Esophagus squamous epithelium (tissue), 5 donors: ENCODE results near the gene CYP3A5. TPM values are rescaled to one million over a fixed set of nuclear protein-coding genes. Genes with fewer than 3 reads are reported as not detected.

ENCODE experiments used
- DNase-seq: peaks from one replicate; lab custom pipeline; 2025; lab: John Stamatoyannopoulos, UW
- H3K27ac ChIP-seq, 4 donors: fragments of 200-600 bp; sonication (generic); one replicate each; pipeline ENCODE4 v1.5.1; 2016 to 2019; ENCODE audit warnings: mild to moderate bottlenecking in 1 of 4
- H3K27me3 ChIP-seq, 4 donors: fragments of 200-600 bp; sonication (generic); 1 replicate in 3 of 4; 2 replicates in 1 of 4; pipeline versions ENCODE4 v1.5.1 to v1.6.0; 2017 to 2021; ENCODE audit warnings: antibody characterized with exemption in 1 of 4
- H3K36me3 ChIP-seq, 3 donors: fragments of 200-600 bp; sonication (generic); one replicate each; pipeline ENCODE4 v1.5.1; 2016 to 2019
- H3K4me1 ChIP-seq, 3 donors: fragments of 200-600 bp; sonication (generic); one replicate each; pipeline ENCODE4 v1.5.1; 2017 to 2019
- H3K4me3 ChIP-seq, 4 donors: fragments of 200-600 bp; sonication (generic); 1 replicate in 3 of 4; 2 replicates in 1 of 4; pipeline ENCODE4 v1.5.1; 2016 to 2019; ENCODE audit warnings: mild to moderate bottlenecking in 2 of 4, moderate library complexity in 1 of 4
- H3K9me3 ChIP-seq, 3 donors: fragments of 200-600 bp; sonication (generic); one replicate each; pipeline ENCODE4 v1.5.1; 2016 to 2019
- POLR2A ChIP-seq, 4 donors: fragments of 450-650 bp; IDR thresholded peaks; one replicate each; pipeline ENCODE4 v1.6.1; 2017; ENCODE audit warnings: antibody characterized with exemption in 4 of 4, mild to moderate bottlenecking in 4 of 4, moderate library complexity in 3 of 4
- WGBS, 2 donors: methylation state at CpG; one replicate each; pipeline ENCODE4 v1.1.5; 2018; 5-methylcytosine and 5-hydroxymethylcytosine counted together
- intact Hi-C: fragments of 100-400 bp; cut with DNase I; formaldehyde crosslinking; loops from one replicate; pipeline ENCODE4 v1.15.0; 2022
- total RNA-seq, 4 donors: library from RNA; depleted of rRNA; stranded (reverse); fragments of >200 nt; gene quantifications; one replicate each; pipeline ENCODE4 v1.1.0, GENCODE V29; 2016
- TF ChIP-seq, protein P1 (sequence below), 6 experiments: fragments of 450-650 bp in 4 of 6; fragments of 200-600 bp in 2 of 6; sonication (generic) in 2 of 6; IDR thresholded peaks; one replicate each; pipeline ENCODE4 v1.5.1; 2016 to 2019; ENCODE audit warnings: antibody characterized with exemption in 6 of 6, mild to moderate bottlenecking in 4 of 6, moderate library complexity in 4 of 6
- donor health status: DM: yes; HTN: yes; CAD: no.

The CYP3A5 gene
- total RNA-seq, 4 donors from 2014 or later, result 34.5 to 99.8 (median 79.1) TPM

- DNase-seq, result no peak
- Histone ChIP-seq H3K27me3 (no peaks in the 10 kb centered on the region), H3K27ac (no peak overlapping the region), H3K9me3 (no peaks in the 10 kb centered on the region), H3K4me3 (no peak overlapping the region), H3K36me3 (peaks cover 52 to 100% (median 59%) of the 10 kb centered on the region in 3 donors), H3K4me1 (peaks cover 6 to 39% (median 10%) of the 10 kb centered on the region in 3 donors)
- TF ChIP-seq POLR2A (IDR thresholded peaks at IDR 0.05), result no peak
- TF ChIP-seq, protein P1, sequence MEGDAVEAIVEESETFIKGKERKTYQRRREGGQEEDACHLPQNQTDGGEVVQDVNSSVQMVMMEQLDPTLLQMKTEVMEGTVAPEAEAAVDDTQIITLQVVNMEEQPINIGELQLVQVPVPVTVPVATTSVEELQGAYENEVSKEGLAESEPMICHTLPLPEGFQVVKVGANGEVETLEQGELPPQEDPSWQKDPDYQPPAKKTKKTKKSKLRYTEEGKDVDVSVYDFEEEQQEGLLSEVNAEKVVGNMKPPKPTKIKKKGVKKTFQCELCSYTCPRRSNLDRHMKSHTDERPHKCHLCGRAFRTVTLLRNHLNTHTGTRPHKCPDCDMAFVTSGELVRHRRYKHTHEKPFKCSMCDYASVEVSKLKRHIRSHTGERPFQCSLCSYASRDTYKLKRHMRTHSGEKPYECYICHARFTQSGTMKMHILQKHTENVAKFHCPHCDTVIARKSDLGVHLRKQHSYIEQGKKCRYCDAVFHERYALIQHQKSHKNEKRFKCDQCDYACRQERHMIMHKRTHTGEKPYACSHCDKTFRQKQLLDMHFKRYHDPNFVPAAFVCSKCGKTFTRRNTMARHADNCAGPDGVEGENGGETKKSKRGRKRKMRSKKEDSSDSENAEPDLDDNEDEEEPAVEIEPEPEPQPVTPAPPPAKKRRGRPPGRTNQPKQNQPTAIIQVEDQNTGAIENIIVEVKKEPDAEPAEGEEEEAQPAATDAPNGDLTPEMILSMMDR (IDR thresholded peaks at IDR 0.05), result no peak
- intact Hi-C loops, result no loop called here
- WGBS, 2 donors, result 92 to 94% methylated on average over 4 of the region's 4 CpGs
These were observed 53.8 kb downstream of the CYP3A5 start for GRCh38 chr7:99625961-99626360.

- intact Hi-C loops, result no loop called here
- H3K9me3 ChIP-seq, result no peaks in the 10 kb centered on the region
- H3K36me3 ChIP-seq, result peaks cover 50 to 100% (median 57%) of the 10 kb centered on the region in 3 donors
- H3K4me1 ChIP-seq, result peaks cover 6 to 33% (median 9%) of the 10 kb centered on the region in 3 donors
- TF ChIP-seq, protein P1 (IDR thresholded peaks at IDR 0.05), result no peak
- TF ChIP-seq POLR2A (IDR thresholded peaks at IDR 0.05), result no peak
- 94% methylated on average over 5 of the region's 5 CpGs for WGBS, 2 donors
- no peaks in the 10 kb centered on the region for H3K27me3 ChIP-seq
- no peak overlapping the region for H3K27ac ChIP-seq
- H3K4me3 ChIP-seq, result no peak overlapping the region
- no peak for DNase-seq
These were observed 54.5 kb downstream of the CYP3A5 start for GRCh38 chr7:99625321-99625720.

- Histone ChIP-seq H3K9me3 (no peaks in the 10 kb centered on the region), H3K4me1 (peaks cover 6 to 26% (median 9%) of the 10 kb centered on the region in 3 donors), H3K4me3 (no peak overlapping the region), H3K27ac (no peak overlapping the region), H3K36me3 (peaks cover 42 to 100% (median 55%) of the 10 kb centered on the region in 3 donors), H3K27me3 (no peaks in the 10 kb centered on the region)
- no peak for DNase-seq
- WGBS, 2 donors, result 86 to 90% methylated on average over 16 of the region's 16 CpGs
- intact Hi-C loops, result no loop called here
- TF ChIP-seq, protein P1 (IDR thresholded peaks at IDR 0.05), result no peak
- no peak for TF ChIP-seq POLR2A (IDR thresholded peaks at IDR 0.05)
These were observed 55.3 kb downstream of the CYP3A5 start for GRCh38 chr7:99624484-99624883.

DNA sequence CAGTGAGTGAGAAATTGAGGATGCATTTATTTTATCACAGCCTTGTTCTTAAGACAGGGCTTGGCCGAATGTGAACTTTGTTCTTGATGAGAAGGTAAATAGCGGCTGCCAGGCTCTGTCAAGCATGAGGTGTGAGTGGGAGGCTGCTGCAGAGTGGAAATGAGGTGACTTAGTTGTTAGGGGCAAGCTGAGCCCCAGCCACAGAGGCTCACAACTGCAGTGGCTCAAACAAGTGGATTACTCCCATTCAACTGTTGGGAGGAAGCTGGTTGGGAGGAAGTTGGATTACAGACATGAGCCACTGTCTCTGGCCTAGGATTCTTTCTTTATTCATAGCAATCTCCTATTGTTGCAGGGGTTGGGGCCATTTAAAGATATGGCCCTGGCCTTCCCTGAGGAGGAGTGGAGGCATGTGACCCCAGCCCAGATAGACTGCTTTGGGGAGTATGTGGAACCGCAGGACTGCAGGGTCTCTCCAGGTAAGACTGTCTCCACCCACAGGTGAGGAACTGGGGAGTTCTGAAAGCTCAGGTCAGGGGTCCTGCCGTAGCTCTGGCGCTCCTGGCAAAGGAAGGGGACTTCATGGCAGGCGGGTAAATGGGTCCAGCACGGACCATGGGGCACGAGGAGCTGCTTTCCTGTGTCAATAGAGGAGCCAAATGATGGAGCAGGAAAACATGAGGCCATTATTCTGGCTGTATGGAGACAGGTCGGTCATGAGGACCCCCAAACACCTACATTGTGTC, 55.9 kb downstream of the CYP3A5 start:
- peaks cover 6 to 22% (median 9%) of the 10 kb centered on the region in 3 donors for H3K4me1 ChIP-seq
- TF ChIP-seq POLR2A (IDR thresholded peaks at IDR 0.05), result no peak
- no peak for DNase-seq
- no peak overlapping the region for H3K4me3 ChIP-seq
- peak overlapping the region in 3 of 4 donors; percentile 36 to 59 (median 56) for H3K27ac ChIP-seq
- intact Hi-C loops, result no loop called here
- peaks cover 41 to 100% (median 51%) of the 10 kb centered on the region in 3 donors for H3K36me3 ChIP-seq
- 73 to 74% methylated on average over 4 to 7 of the region's 9 CpGs for WGBS, 2 donors
- H3K9me3 ChIP-seq, result no peaks in the 10 kb centered on the region
- H3K27me3 ChIP-seq, result no peaks in the 10 kb centered on the region

- no peak overlapping the region for H3K4me3 ChIP-seq
- TF ChIP-seq, protein P1 (IDR thresholded peaks at IDR 0.05), result no peak
- no peak for TF ChIP-seq POLR2A (IDR thresholded peaks at IDR 0.05)
- H3K27me3 ChIP-seq, result no peaks in the 10 kb centered on the region
- peaks cover 6 to 29% (median 15%) of the 10 kb centered on the region in 3 donors for H3K4me1 ChIP-seq
- WGBS, 2 donors, result 21 to 43% methylated on average over 3 to 6 of the region's 7 CpGs
- peak overlapping the region; percentile 15 to 59 (median 46) for H3K27ac ChIP-seq
- no peak for DNase-seq
- H3K9me3 ChIP-seq, result no peaks in the 10 kb centered on the region
- intact Hi-C loops, result no loop called here
- H3K36me3 ChIP-seq, result peaks cover 41 to 100% (median 45%) of the 10 kb centered on the region in 3 donors
These were observed 56.6 kb downstream of the CYP3A5 start for GRCh38 chr7:99623091-99623693.
